Testis (tissue), 3 donors: ENCODE results near the gene UBR7. TPM values are rescaled to one million over a fixed set of nuclear protein-coding genes. Genes with fewer than 3 reads are reported as not detected.

Experiments used
- DNase-seq: peaks from one replicate; pipeline ENCODE4 v3.0.0-alpha.2; 2019
- H3K27ac ChIP-seq, 2 donors: fragments of 200-600 bp; sonication (generic); one replicate each; pipeline ENCODE4 v1.5.1; 2019
- H3K27me3 ChIP-seq: fragments of 200-600 bp; sonication (generic); one replicate; pipeline ENCODE4 v1.5.1; 2019
- H3K36me3 ChIP-seq: fragments of 200-600 bp; sonication (generic); one replicate; pipeline ENCODE4 v1.5.1; 2017; ENCODE audit warnings: low read depth; ENCODE audit errors: missing control alignments
- H3K4me1 ChIP-seq: fragments of 200-600 bp; sonication (generic); one replicate; pipeline ENCODE4 v1.5.1; 2019
- H3K4me3 ChIP-seq, 2 donors: fragments of 200-600 bp; sonication (generic); one replicate each; pipeline ENCODE4 v1.5.1; 2017 to 2019
- H3K9me3 ChIP-seq: fragments of 200-600 bp; sonication (generic); one replicate; pipeline ENCODE4 v1.5.1; 2017
- POLR2A ChIP-seq: fragments of 450-650 bp; IDR thresholded peaks from one replicate; pipeline ENCODE4 v1.6.1; 2017; ENCODE audit warnings: antibody characterized with exemption, mild to moderate bottlenecking, moderate library complexity
- WGBS, 2 donors: methylation state at CpG; one replicate each; pipeline ENCODE4 v1.1.5; 2018; 5-methylcytosine and 5-hydroxymethylcytosine counted together
- intact Hi-C: fragments of 100-400 bp; cut with DNase I; formaldehyde crosslinking; loops from one replicate; pipeline ENCODE4 v1.15.1; 2023; ENCODE audit warnings: low total_unique reads
- polyA plus RNA-seq: library from polyadenylated mRNA; stranded (reverse); fragments of 350-450 nt; fragmentation: Illumina TruSeq; extraction: RNeasy Lipid Tissue Mini Kit (QIAGEN cat#74804); gene quantifications from one replicate; pipeline ENCODE4 v1.2.3, GENCODE V29; 2014; ENCODE audit warnings: low read depth, low replicate concordance; ENCODE audit not compliant: insufficient read depth
- total RNA-seq, 2 donors: library from RNA; depleted of rRNA; stranded (reverse); fragments of >200 nt; gene quantifications; one replicate each; pipeline ENCODE4 v1.2.3, GENCODE V29; 2016
- TF ChIP-seq, protein P1 (sequence below), 3 experiments: fragments of 450-650 bp in 2 of 3; fragments of 200-600 bp in 1 of 3; sonication (generic) in 1 of 3; IDR thresholded peaks; one replicate each; pipeline ENCODE4 v1.5.1; 2016 to 2019; ENCODE audit warnings: antibody characterized with exemption in 3 of 3, mild to moderate bottlenecking in 2 of 3, moderate library complexity in 1 of 3

Gene UBR7
- total and polyA plus RNA-seq, 3 donors from 2014 or later: 35.5 to 50.5 (median 36.1) TPM

GRCh38 chr14:93249128-93249831 lies 42.2 kb downstream of the UBR7 start:
- Histone ChIP-seq H3K9me3 (no peaks in the 10 kb centered on the region), H3K4me3 (no peak overlapping the region), H3K27me3 (no peaks in the 10 kb centered on the region), H3K4me1 (no peaks in the 10 kb centered on the region), H3K36me3 (no peaks in the 10 kb centered on the region), H3K27ac (no peak overlapping the region)
- DNase-seq: no peak
- TF ChIP-seq, protein P1, sequence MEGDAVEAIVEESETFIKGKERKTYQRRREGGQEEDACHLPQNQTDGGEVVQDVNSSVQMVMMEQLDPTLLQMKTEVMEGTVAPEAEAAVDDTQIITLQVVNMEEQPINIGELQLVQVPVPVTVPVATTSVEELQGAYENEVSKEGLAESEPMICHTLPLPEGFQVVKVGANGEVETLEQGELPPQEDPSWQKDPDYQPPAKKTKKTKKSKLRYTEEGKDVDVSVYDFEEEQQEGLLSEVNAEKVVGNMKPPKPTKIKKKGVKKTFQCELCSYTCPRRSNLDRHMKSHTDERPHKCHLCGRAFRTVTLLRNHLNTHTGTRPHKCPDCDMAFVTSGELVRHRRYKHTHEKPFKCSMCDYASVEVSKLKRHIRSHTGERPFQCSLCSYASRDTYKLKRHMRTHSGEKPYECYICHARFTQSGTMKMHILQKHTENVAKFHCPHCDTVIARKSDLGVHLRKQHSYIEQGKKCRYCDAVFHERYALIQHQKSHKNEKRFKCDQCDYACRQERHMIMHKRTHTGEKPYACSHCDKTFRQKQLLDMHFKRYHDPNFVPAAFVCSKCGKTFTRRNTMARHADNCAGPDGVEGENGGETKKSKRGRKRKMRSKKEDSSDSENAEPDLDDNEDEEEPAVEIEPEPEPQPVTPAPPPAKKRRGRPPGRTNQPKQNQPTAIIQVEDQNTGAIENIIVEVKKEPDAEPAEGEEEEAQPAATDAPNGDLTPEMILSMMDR (IDR thresholded peaks at IDR 0.05): no peak
- TF ChIP-seq POLR2A: no peak
- WGBS, 2 donors: 91 to 97% methylated on average over 7 of the region's 7 CpGs
- intact Hi-C loops: no loop called here

DNA sequence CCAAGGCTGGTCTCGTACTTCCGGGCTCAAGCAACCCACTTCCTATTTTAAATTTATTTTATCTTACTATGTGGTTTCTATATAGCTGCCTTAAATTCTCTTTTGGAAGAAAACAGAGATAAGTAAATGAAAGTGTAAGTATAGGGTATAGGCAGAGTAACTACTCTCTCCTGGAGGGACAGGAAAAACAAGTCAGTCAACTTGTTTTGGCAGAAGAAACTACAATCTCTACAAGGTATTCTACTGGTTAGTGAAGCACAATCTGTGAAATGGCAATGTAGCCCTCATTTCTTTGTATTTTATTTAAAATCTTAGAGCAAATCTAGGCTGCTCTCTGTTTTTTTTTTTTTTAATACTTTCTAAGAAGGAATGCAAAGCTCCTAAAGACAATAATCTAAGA lies 55.4 kb downstream of the UBR7 start:
- DNase-seq: no peak
- TF ChIP-seq POLR2A: no peak
- TF ChIP-seq, protein P1 (IDR thresholded peaks at IDR 0.05): no peak
- no peak overlapping the region for H3K4me3 ChIP-seq
- H3K36me3 ChIP-seq: no peaks in the 10 kb centered on the region
- H3K27ac ChIP-seq: no peak overlapping the region
- no peaks in the 10 kb centered on the region for H3K27me3 ChIP-seq
- no peaks in the 10 kb centered on the region for H3K4me1 ChIP-seq
- intact Hi-C loops: no loop called here
- 85 to 86% methylated on average over 2 of the region's 2 CpGs for WGBS, 2 donors
- no peaks in the 10 kb centered on the region for H3K9me3 ChIP-seq

DNA sequence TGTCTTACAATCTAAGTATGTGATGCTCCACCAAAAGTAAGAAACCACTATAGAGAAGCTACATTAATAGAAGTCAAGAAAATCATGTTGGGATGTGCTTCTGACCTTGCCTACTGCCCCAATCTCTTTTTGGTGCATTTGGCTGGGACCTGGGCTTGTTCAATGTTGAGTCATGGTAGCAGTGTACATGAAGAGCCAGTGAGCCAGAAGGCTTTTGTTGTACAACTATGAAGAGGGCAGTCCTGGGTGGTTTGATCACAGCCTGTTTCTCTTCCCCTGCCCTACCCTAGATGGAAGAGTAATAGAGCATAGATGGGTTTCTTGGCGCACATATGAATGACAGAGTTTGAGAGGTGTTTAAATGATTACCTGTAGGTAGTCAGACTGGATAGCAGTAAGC lies 56.4 kb downstream of the UBR7 start:
- intact Hi-C loops: no loop called here
- H3K4me1 ChIP-seq: no peaks in the 10 kb centered on the region
- WGBS, 2 donors: 97 to 100% methylated on average over 1 of the region's 1 CpG
- H3K27ac ChIP-seq: no peak overlapping the region
- DNase-seq: no peak
- no peaks in the 10 kb centered on the region for H3K9me3 ChIP-seq
- H3K4me3 ChIP-seq: no peak overlapping the region
- H3K36me3 ChIP-seq: no peaks in the 10 kb centered on the region
- TF ChIP-seq, protein P1 (IDR thresholded peaks at IDR 0.05): no peak
- no peak for TF ChIP-seq POLR2A
- H3K27me3 ChIP-seq: no peaks in the 10 kb centered on the region

DNA sequence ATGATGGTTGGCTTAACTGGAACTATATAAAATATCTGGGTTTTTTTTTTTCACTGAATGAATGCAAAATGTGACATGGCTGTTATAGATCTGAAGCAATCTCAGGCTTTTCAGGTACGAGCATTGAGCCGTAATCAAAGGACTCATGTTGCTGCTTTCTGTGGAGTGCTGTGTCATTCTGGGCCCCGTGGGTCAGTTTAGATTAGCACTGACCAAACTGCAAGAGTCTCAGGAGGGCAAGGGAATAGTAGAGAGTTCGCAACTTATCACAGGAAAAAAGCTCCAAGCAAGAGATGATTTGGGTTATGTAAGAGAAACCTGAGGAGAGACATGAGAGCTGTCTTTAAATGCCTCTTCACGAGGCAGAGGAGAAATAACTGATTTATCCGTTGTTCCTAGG lies 59.1 kb downstream of the UBR7 start:
- DNase-seq: no peak
- Histone ChIP-seq H3K4me1 (no peaks in the 10 kb centered on the region), H3K36me3 (no peaks in the 10 kb centered on the region), H3K27me3 (no peaks in the 10 kb centered on the region), H3K27ac (no peak overlapping the region), H3K9me3 (no peaks in the 10 kb centered on the region), H3K4me3 (no peak overlapping the region)
- intact Hi-C loops: no loop called here
- no peak for TF ChIP-seq POLR2A
- TF ChIP-seq, protein P1 (IDR thresholded peaks at IDR 0.05): no peak
- WGBS, 2 donors: 87 to 88% methylated on average over 6 of the region's 6 CpGs

- no peak overlapping the region for H3K4me3 ChIP-seq
- no peaks in the 10 kb centered on the region for H3K4me1 ChIP-seq
- no peak for TF ChIP-seq POLR2A
- TF ChIP-seq, protein P1 (IDR thresholded peaks at IDR 0.05): no peak
- intact Hi-C loops: no loop called here
- H3K36me3 ChIP-seq: no peaks in the 10 kb centered on the region
- H3K9me3 ChIP-seq: no peaks in the 10 kb centered on the region
- DNase-seq: no peak
- WGBS, 2 donors: 89 to 90% methylated on average over 3 of the region's 3 CpGs
- H3K27me3 ChIP-seq: no peaks in the 10 kb centered on the region
- no peak overlapping the region for H3K27ac ChIP-seq
Observed at GRCh38 chr14:93267149-93267711, 60.2 kb downstream of the UBR7 start.
